MCF 10A (cell line): ENCODE measurements around the gene C2CD3. TPM values are rescaled to one million over a fixed set of nuclear protein-coding genes. Genes with fewer than 3 reads are reported as not detected.

Source experiments
- BruUV-seq: library from RNA; stranded (reverse); fragments of 400-500 nt; replicated peaks from 2 replicates; lab custom pipeline; 2021; lab: Mats Ljungman, UMichigan
- CTCF ChIA-PET: fragments of 300-600 bp; sonication (Branson Sonifier 250); formaldehyde crosslinking; extraction: SDS; loops from one replicate; lab custom pipeline; 2021; ENCODE audit warnings: antibody characterized with exemption, inconsistent platforms; lab: Yijun Ruan, JAX
- POLR2A ChIA-PET: fragments of 300-600, 350-650 bp; sonication (Branson Sonifier 250); formaldehyde crosslinking; extraction: SDS; loops from one replicate; lab custom pipeline; 2020; ENCODE audit warnings: antibody characterized with exemption, inconsistent platforms; lab: Yijun Ruan, JAX
- DNase-seq: peaks from one replicate; pipeline ENCODE4 v3.0.0-alpha.2; 2018; ENCODE audit not compliant: unreplicated experiment
- H3K27ac Mint-ChIP-seq: one replicate; pipeline ENCODE4 v1.8.0; 2022; ENCODE audit warnings: mild to moderate bottlenecking, low read depth, mixed read lengths; ENCODE audit not compliant: unreplicated experiment
- H3K27me3 Mint-ChIP-seq: one replicate; pipeline ENCODE4 v1.8.0; 2022; ENCODE audit warnings: mixed read lengths; ENCODE audit not compliant: insufficient read depth, unreplicated experiment
- H3K36me3 Mint-ChIP-seq: one replicate; pipeline ENCODE4 v1.8.0; 2022; ENCODE audit warnings: mild to moderate bottlenecking, moderate library complexity, mixed read lengths; ENCODE audit not compliant: insufficient read depth, unreplicated experiment
- H3K4me1 Mint-ChIP-seq: one replicate; pipeline ENCODE4 v1.8.0; 2022; ENCODE audit warnings: mixed read lengths; ENCODE audit not compliant: insufficient read depth, unreplicated experiment
- H3K4me3 Mint-ChIP-seq: one replicate; pipeline ENCODE4 v1.8.0; 2022; ENCODE audit warnings: mild to moderate bottlenecking, moderate library complexity, mixed read lengths; ENCODE audit not compliant: unreplicated experiment
- H3K9me3 Mint-ChIP-seq: one replicate; pipeline ENCODE4 v1.8.0; 2022; ENCODE audit warnings: mixed read lengths; ENCODE audit not compliant: unreplicated experiment
- intact Hi-C: fragments of 100-400 bp; cut with micrococcal nuclease; formaldehyde crosslinking; loops from 2 replicates; pipeline ENCODE4 v1.14.1; 2022
- total RNA-seq: library from RNA; stranded (reverse); gene quantifications from 2 replicates; pipeline ENCODE4 v1.2.3, GENCODE V29; 2022
- TF ChIP-seq, protein P1 (sequence below): fragments of 200-600 bp; IDR thresholded peaks from one replicate; pipeline ENCODE4 v1.8.0; 2022; ENCODE audit warnings: antibody characterized with exemption, mild to moderate bottlenecking; ENCODE audit not compliant: unreplicated experiment

Gene C2CD3
- total RNA-seq, 1 experiment from 2014 or later: 18.7 TPM

GRCh38 chr11:73980001-73980961 lies 190.5 kb downstream of the C2CD3 start:
- POLR2A ChIA-PET: interaction anchor here (1.0 kb wide), 1 partner anchor 90 kb away, joined by 3 read pairs; no protein-coding TSS in a partner anchor
- Mint-ChIP-seq H3K27me3 (no peaks in the 10 kb centered on the region), H3K4me1 (peaks cover 6% of the 10 kb centered on the region), H3K9me3 (no peaks in the 10 kb centered on the region), H3K27ac (no peak overlapping the region), H3K4me3 (no peak overlapping the region), H3K36me3 (no peaks in the 10 kb centered on the region)
- TF ChIP-seq, protein P1, sequence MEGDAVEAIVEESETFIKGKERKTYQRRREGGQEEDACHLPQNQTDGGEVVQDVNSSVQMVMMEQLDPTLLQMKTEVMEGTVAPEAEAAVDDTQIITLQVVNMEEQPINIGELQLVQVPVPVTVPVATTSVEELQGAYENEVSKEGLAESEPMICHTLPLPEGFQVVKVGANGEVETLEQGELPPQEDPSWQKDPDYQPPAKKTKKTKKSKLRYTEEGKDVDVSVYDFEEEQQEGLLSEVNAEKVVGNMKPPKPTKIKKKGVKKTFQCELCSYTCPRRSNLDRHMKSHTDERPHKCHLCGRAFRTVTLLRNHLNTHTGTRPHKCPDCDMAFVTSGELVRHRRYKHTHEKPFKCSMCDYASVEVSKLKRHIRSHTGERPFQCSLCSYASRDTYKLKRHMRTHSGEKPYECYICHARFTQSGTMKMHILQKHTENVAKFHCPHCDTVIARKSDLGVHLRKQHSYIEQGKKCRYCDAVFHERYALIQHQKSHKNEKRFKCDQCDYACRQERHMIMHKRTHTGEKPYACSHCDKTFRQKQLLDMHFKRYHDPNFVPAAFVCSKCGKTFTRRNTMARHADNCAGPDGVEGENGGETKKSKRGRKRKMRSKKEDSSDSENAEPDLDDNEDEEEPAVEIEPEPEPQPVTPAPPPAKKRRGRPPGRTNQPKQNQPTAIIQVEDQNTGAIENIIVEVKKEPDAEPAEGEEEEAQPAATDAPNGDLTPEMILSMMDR: no peak
- no TSS peak for BruUV-seq
- intact Hi-C loops: no loop called here
- CTCF ChIA-PET: interaction anchor here (0.5 to 2.1 kb wide), 3 partner anchors 16 to 32 kb away, joined by 3 to 8 read pairs (median 3); no protein-coding TSS in a partner anchor
- DNase-seq: no peak

DNA sequence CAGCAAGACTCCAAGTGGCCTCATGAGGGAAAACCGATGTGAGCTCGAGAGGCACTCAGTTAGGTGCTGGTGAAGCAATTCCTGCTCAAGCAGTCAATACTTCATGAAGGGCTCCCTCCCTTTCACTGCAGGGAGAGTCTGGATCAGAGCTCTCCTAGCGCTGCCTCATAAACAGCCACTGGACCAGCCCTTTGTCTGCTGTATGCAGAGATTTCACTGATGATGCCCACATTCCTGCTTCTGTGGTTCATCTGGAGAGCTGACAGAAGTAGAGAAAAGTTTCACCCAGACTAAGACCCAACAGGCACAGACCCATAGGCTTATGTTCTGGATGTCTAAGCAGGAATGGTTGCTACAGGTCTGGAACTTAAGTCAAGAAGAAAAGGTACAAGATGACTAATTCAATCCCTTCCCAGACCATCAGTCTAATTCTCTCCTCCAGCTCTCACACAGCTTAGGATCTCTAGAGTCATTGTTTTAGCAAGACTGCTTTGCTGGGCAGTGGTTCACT lies 192.2 kb downstream of the C2CD3 start:
- no peaks in the 10 kb centered on the region for H3K9me3 Mint-ChIP-seq
- no peaks in the 10 kb centered on the region for H3K36me3 Mint-ChIP-seq
- no peak overlapping the region for H3K27ac Mint-ChIP-seq
- DNase-seq: no peak
- POLR2A ChIA-PET: no interaction called here
- TF ChIP-seq, protein P1: no peak
- BruUV-seq: no TSS peak
- H3K27me3 Mint-ChIP-seq: no peaks in the 10 kb centered on the region
- CTCF ChIA-PET: interaction anchor here (0.9 kb wide), 1 partner anchor 15 kb away, joined by 4 read pairs; no protein-coding TSS in a partner anchor
- no peak overlapping the region for H3K4me3 Mint-ChIP-seq
- H3K4me1 Mint-ChIP-seq: peaks cover 11% of the 10 kb centered on the region
- intact Hi-C loops: no loop called here

DNA sequence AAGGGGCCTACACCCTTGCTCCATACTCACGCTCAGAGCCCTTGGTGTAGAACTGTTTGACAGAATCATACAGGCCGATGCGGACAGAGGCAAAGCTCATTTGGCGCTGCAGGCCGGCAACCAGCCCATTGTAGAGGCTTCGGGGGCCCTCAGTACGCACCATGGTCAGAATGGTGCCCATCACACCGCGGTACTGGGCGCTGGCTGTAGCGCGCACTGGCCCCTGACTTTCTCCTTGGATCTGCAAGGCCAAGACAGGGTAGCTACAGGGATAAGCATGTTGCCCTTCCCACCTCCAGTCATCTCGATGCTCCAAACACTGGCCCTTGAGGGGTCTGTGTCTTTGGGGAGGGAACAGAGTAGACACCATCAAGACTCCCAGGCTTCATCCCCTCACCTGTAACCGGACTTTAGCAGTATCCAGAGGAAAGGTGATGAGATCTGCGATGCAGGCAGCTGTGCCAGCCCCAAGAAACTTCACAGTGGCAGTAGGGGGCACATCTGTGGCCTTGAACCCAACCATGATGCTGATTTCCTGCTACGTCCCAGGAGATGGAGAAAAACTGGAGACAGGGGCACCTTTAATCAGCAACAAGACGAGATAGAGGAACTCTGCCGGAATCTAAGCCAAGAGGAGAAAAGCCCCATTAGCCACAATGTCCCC lies 192.8 kb downstream of the C2CD3 start:
- H3K9me3 Mint-ChIP-seq: no peaks in the 10 kb centered on the region
- H3K4me3 Mint-ChIP-seq: no peak overlapping the region
- no peak for DNase-seq
- no peaks in the 10 kb centered on the region for H3K36me3 Mint-ChIP-seq
- peaks cover 17% of the 10 kb centered on the region for H3K4me1 Mint-ChIP-seq
- no peaks in the 10 kb centered on the region for H3K27me3 Mint-ChIP-seq
- TF ChIP-seq, protein P1: no peak
- no TSS peak for BruUV-seq
- H3K27ac Mint-ChIP-seq: no peak overlapping the region
- CTCF ChIA-PET: interaction anchor here (0.9 kb wide), 1 partner anchor 14 kb away, joined by 4 read pairs; no protein-coding TSS in a partner anchor
- intact Hi-C loops: no loop called here
- POLR2A ChIA-PET: no interaction called here
